NCI-H1694 (cell line): ENCODE data around the gene ARID5A.
"Not testable (repeated sequence)": the region's sequence is repeated elsewhere in the genome, so short reads cannot be mapped to it uniquely, and the experiment has no call there.

Experiments used
- DNase-seq: peaks from one replicate; lab custom pipeline; 2025; lab: John Stamatoyannopoulos, UW

Gene ARID5A

GRCh38 chr2:96540136-96540535 lies 3.6 kb downstream of the ARID5A start:
- DNase-seq: no peak

- no peak for DNase-seq
Observed at GRCh38 chr2:96541398-96542152, 5.0 kb downstream of the ARID5A start.

- no peak for DNase-seq
Observed at GRCh38 chr2:96542357-96542977, 5.9 kb downstream of the ARID5A start.

GRCh38 chr2:96546321-96546720 lies 9.8 kb downstream of the ARID5A start:
- no peak for DNase-seq

GRCh38 chr2:96546797-96547196 lies 10.2 kb downstream of the ARID5A start:
- DNase-seq: no peak

GRCh38 chr2:96547203-96547641 lies 10.7 kb downstream of the ARID5A start:
- no peak for DNase-seq

- no peak for DNase-seq
Observed at GRCh38 chr2:96547731-96548171, 11.2 kb downstream of the ARID5A start.

GRCh38 chr2:96548558-96549465 lies 12.3 kb downstream of the ARID5A start:
- no peak for DNase-seq

- DNase-seq: no peak
Observed at GRCh38 chr2:96549466-96549785, 12.9 kb downstream of the ARID5A start.

- DNase-seq: no peak
Observed at GRCh38 chr2:96549967-96550786, 13.6 kb downstream of the ARID5A start.

GRCh38 chr2:96550787-96551604 lies 14.4 kb downstream of the ARID5A start:
- DNase-seq: no peak

GRCh38 chr2:96551605-96552314 lies 15.2 kb downstream of the ARID5A start:
- no peak for DNase-seq

GRCh38 chr2:96552315-96553175 lies 16.0 kb downstream of the ARID5A start:
- DNase-seq: no peak

- DNase-seq: no peak
Observed at GRCh38 chr2:96553176-96553956, 16.8 kb downstream of the ARID5A start.

GRCh38 chr2:96553957-96554292 lies 17.4 kb downstream of the ARID5A start:
- not testable (repeated sequence) for DNase-seq

GRCh38 chr2:96554293-96555145 lies 18.0 kb downstream of the ARID5A start:
- DNase-seq: peak; percentile 59

- no peak for DNase-seq
Observed at GRCh38 chr2:96555146-96555610, 18.6 kb downstream of the ARID5A start.
